Activated T-cell treated with anti-CD3 and anti-CD28 coated beads for 48 hours (primary cell): ENCODE data around the gene UBAP1L.

ENCODE experiments used
- DNase-seq: peaks from one replicate; pipeline ENCODE4 v3.0.0-alpha.2; 2020; ENCODE audit warnings: low read depth

Gene UBAP1L

DNA sequence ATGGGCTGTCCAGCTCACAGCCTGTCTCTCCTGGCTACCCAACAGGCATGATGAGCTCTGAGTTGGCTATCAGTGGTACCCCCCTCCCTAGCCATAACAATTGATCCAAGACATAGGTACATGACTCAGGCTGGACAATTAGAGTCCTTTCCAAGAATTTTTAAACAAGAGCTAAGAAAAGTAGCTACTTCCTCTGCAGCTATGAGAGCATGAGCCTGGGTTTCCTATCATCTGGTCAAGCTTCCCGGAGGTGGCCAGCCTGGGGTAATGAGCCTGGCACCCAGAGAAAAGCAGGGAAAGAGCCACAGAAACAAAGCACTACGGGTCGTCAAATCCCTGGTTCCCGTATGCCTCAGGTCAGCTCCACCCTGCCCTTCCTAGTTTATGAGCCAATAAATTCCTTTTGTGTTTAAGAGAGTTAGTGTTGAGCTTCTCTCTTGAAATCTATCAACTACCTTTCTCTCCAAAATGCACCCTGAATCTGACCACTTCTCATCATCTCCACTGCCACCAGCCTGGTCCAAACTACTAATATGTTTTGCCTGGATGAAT, 72.1 kb downstream of the UBAP1L start:
- no peak for DNase-seq
